Measurements from ENCODE around the gene NEK6. TPM values are rescaled to one million over a fixed set of nuclear protein-coding genes. Genes with fewer than 3 reads are reported as not detected.

The NEK6 gene
- total and polyA plus RNA-seq, 3 donors from 2014 or later = 11.5 to 21.5 (median 21.4) TPM

DNA sequence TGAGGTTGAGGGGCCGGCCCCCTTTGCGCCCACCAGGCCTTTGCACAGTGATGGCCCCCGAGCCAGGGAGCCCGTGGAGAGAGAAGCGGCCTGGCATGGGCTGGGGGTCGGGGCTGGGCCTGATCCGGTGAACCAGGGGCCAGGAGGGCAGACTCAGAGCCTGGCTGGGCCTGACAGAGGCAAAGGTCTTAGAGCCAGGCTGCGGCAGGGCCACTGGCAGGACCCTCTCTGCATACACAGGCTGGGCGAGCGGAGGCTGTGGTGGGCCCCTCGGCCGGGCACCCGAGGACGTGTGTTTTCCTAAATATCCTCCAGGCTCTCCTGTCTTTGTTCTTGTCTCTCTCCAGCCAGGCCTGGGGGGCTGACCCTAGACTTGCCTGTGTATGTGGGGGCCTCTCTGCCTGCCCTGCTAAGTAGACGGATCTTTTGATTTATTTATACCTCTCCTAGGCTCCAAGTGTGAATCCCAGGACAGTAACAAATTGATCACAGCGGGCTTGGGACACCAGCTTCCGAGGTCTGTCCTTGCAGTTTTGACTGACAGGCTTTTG, 933 bp downstream of the NEK6 start:
- H3K4me1 ChIP-seq = peaks cover 24% of the 10 kb centered on the region
- peak overlapping the region; percentile 57 to 71 for H3K4me3 ChIP-seq
- no peak for TF ChIP-seq POLR2A (IDR thresholded peaks at IDR 0.05)
- TF ChIP-seq, protein P1, sequence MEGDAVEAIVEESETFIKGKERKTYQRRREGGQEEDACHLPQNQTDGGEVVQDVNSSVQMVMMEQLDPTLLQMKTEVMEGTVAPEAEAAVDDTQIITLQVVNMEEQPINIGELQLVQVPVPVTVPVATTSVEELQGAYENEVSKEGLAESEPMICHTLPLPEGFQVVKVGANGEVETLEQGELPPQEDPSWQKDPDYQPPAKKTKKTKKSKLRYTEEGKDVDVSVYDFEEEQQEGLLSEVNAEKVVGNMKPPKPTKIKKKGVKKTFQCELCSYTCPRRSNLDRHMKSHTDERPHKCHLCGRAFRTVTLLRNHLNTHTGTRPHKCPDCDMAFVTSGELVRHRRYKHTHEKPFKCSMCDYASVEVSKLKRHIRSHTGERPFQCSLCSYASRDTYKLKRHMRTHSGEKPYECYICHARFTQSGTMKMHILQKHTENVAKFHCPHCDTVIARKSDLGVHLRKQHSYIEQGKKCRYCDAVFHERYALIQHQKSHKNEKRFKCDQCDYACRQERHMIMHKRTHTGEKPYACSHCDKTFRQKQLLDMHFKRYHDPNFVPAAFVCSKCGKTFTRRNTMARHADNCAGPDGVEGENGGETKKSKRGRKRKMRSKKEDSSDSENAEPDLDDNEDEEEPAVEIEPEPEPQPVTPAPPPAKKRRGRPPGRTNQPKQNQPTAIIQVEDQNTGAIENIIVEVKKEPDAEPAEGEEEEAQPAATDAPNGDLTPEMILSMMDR (IDR thresholded peaks at IDR 0.05) = no peak
- 9 to 19% methylated on average over 11 to 17 of the region's 17 CpGs for WGBS, 2 donors
- H3K27me3 ChIP-seq = no peaks in the 10 kb centered on the region
- no peaks in the 10 kb centered on the region for H3K36me3 ChIP-seq (ENCODE audit: low read depth, missing control alignments)
- intact Hi-C loops (cut with DNase I; ENCODE audit: low total_unique reads) = no loop called here
- peak overlapping the region; percentile 61 to 82 for H3K27ac ChIP-seq
- DNase-seq = no peak
- H3K9me3 ChIP-seq = no peaks in the 10 kb centered on the region

DNA sequence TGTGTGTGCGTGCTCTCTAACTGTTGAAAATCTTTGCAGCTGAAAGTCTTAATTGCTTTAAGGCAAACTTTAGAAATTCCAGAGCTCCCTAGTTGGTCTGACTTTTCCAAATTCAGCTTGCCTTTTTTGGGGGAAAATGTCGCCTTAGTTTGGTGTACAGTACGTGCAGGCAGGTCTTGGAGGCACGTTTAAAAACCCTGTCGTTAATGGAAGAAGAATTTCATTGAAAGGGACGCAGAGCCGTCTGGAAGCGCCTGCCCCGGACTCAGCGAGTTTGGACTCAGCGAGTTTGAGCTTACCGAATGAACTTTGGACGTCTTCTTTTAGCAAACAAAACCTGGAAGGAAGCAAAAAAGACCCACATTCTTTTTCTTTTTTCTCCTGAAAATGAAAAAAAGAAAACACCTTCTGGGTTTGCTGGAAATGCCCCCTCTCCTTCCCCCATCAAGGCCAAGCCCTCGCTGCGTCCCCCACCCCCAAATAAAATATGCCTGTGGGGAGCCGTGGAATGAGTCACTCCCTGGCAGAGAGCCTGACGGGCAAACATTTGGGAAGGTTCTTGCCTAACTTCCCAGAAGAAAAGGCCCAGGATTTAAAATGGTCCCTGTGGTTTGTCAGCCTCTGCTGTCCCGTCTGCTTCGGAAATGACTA, 1.5 kb downstream of the NEK6 start:
- Histone ChIP-seq H3K27me3 (no peaks in the 10 kb centered on the region), H3K4me1 (peaks cover 24% of the 10 kb centered on the region), H3K36me3 (ENCODE audit: low read depth, missing control alignments) (no peaks in the 10 kb centered on the region), H3K9me3 (no peaks in the 10 kb centered on the region), H3K4me3 (peak overlapping the region in 1 of 2 donors; percentile 71), H3K27ac (peak overlapping the region; percentile 61 to 82)
- TF ChIP-seq POLR2A (IDR thresholded peaks at IDR 0.05) = no peak
- TF ChIP-seq, protein P1 (IDR thresholded peaks at IDR 0.05) = no peak
- peak; percentile 63 for DNase-seq
- intact Hi-C loops (cut with DNase I; ENCODE audit: low total_unique reads) = no loop called here
- 16 to 28% methylated on average over 19 of the region's 19 CpGs for WGBS, 2 donors

DNA sequence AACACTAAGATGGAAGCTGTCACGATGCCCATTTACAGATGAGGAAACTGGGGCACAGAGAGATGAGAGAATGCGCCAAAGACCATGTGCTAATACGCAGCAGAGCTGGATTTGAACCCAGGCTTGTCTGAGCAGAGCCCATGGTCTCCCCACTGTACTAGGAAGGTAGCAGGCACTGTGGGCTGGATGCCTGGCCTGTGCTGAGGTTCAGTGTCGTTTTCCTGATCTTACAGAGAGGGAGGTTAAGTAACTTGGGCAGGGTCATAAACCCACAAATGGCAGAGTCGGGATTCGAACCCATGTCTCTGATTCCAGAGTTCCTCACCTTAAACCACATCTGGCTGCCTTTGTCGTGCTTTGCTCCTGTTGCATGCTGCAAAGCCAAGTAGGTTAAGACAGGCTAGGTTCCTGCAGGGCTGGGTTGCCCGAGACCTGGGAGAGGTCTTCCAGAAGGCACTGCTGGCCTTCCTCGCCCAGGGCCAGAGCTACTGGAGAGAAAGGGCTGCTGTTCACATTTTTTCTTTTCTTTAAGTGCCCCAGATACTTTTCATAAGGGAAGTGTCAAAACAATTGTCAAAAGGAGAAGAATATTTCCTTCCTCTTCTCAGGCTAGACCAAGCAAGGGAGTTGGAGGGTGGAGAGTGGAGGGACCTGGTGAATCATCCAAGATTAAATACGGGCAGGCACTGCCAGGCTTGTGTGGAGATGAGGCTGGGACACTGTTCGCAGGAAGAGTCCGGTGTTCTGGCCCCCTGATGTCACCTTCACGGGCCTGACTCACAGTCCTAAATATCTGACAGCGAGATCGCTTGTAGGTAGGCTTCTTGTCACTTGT, 3.2 kb downstream of the NEK6 start:
- H3K9me3 ChIP-seq = no peaks in the 10 kb centered on the region
- H3K27me3 ChIP-seq = no peaks in the 10 kb centered on the region
- no peak overlapping the region for H3K27ac ChIP-seq
- TF ChIP-seq, protein P1 (IDR thresholded peaks at IDR 0.05) = no peak
- no peak for TF ChIP-seq POLR2A (IDR thresholded peaks at IDR 0.05)
- H3K4me3 ChIP-seq = no peak overlapping the region
- WGBS, 2 donors = 79 to 80% methylated on average over 15 of the region's 15 CpGs
- no peaks in the 10 kb centered on the region for H3K36me3 ChIP-seq (ENCODE audit: low read depth, missing control alignments)
- peaks cover 24% of the 10 kb centered on the region for H3K4me1 ChIP-seq
- DNase-seq = no peak
- intact Hi-C loops (cut with DNase I; ENCODE audit: low total_unique reads) = no loop called here

DNA sequence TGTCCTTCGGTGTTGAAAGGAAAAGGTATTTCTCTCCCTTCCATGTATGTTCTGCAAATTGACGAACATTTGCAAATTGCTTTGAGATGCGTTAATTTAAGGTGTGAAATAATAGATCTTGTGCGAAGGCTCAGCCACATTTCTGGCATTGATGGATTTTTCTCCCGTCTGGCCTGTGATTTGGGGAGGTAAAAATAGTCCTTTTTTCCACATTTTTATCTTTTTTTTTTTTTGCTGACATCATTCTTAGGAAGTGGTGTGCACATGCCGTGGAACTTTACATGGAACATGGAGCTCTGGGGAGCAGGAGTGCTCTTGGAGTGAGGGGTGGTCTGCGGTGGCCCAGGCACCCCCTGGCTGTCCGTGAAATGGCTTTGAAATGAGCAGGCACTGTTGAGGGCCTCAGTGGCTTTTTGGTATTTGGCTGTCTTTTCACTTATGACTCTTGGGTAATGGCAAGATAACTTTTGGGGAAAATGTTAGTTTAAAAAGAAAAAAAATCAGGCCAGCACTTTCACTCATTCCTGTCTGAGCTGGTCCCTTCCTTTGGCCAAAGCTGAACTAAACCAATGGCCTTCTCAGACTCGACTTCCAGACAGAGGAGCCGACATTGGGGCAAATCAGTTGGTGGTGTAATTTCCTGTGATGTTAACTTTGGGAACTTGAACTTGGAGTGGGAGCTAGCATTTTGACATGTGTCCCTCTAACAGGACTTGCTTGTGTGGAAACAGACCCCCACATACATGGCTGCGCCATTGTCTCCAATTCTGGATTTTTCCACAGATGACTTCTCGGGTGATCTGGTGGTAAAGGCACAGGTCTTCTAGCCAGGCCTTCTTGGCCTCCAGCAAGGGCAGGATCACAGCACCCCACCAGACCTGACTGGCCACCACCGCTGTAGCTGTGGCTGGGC, 4.2 kb downstream of the NEK6 start:
- peaks cover 24% of the 10 kb centered on the region for H3K4me1 ChIP-seq
- no peaks in the 10 kb centered on the region for H3K36me3 ChIP-seq (ENCODE audit: low read depth, missing control alignments)
- no peak for DNase-seq
- no peaks in the 10 kb centered on the region for H3K27me3 ChIP-seq
- H3K9me3 ChIP-seq = no peaks in the 10 kb centered on the region
- intact Hi-C loops (cut with DNase I; ENCODE audit: low total_unique reads) = no loop called here
- H3K27ac ChIP-seq = no peak overlapping the region
- H3K4me3 ChIP-seq = no peak overlapping the region
- 80 to 83% methylated on average over 13 of the region's 13 CpGs for WGBS, 2 donors
- no peak for TF ChIP-seq POLR2A (IDR thresholded peaks at IDR 0.05)
- TF ChIP-seq, protein P1 (IDR thresholded peaks at IDR 0.05) = no peak

All from testis (tissue), 3 donors.